Measurements from ENCODE around the gene ENTREP1. TPM values are rescaled to one million over a fixed set of nuclear protein-coding genes. Genes with fewer than 3 reads are reported as not detected.

Gene ENTREP1
- total RNA-seq, 2 donors from 2014 or later = 6.9 to 10.9 TPM

GRCh38 chr9:69283003-69283402 is 42.0 kb upstream of the ENTREP1 start:
- ATAC-seq (no peak), DNase-seq (no peak)
- Histone ChIP-seq H3K36me3 (replicated peaks in 1 of 2; ENCODE audit: insufficient read depth in 1 of 2, low read depth in 2 of 2) (no peaks in the 10 kb centered on the region), H3K4me1 (no peaks in the 10 kb centered on the region), H3K4me3 (no peak overlapping the region), H3K27ac (no peak overlapping the region), H3K9me3 (no peaks in the 10 kb centered on the region), H3K27me3 (no peaks in the 10 kb centered on the region)
- TF ChIP-seq POLR2A (IDR thresholded peaks at IDR 0.05) (no peak), CTCF (IDR thresholded peaks at IDR 0.05) (no peak)
- intact Hi-C loops (cut with DNase I) = no loop called here
- 66 to 73% methylated on average over 2 of the region's 2 CpGs for WGBS, 2 donors

GRCh38 chr9:69292078-69292477 is 32.9 kb upstream of the ENTREP1 start:
- no peaks in the 10 kb centered on the region for H3K9me3 ChIP-seq
- H3K27me3 ChIP-seq = no peaks in the 10 kb centered on the region
- no peaks in the 10 kb centered on the region for H3K36me3 ChIP-seq (replicated peaks in 1 of 2; ENCODE audit: insufficient read depth in 1 of 2, low read depth in 2 of 2)
- H3K4me1 ChIP-seq = no peaks in the 10 kb centered on the region
- DNase-seq (no peak), ATAC-seq (no peak)
- intact Hi-C loops (cut with DNase I) = no loop called here
- 71 to 80% methylated on average over 3 of the region's 3 CpGs for WGBS, 2 donors
- no peak overlapping the region for H3K27ac ChIP-seq
- no peak overlapping the region for H3K4me3 ChIP-seq
- TF ChIP-seq CTCF (IDR thresholded peaks at IDR 0.05) = no peak
- TF ChIP-seq POLR2A (IDR thresholded peaks at IDR 0.05) = no peak

- Histone ChIP-seq H3K9me3 (no peaks in the 10 kb centered on the region), H3K4me3 (no peak overlapping the region), H3K4me1 (no peaks in the 10 kb centered on the region), H3K27me3 (no peaks in the 10 kb centered on the region), H3K27ac (no peak overlapping the region), H3K36me3 (replicated peaks in 1 of 2; ENCODE audit: insufficient read depth in 1 of 2, low read depth in 2 of 2) (no peaks in the 10 kb centered on the region)
- WGBS, 2 donors = 35 to 36% methylated on average over 1 of the region's 1 CpG
- DNase-seq = no peak
- intact Hi-C loops (cut with DNase I) = no loop called here
- no peak for ATAC-seq
- TF ChIP-seq POLR2A (IDR thresholded peaks at IDR 0.05) (no peak), CTCF (IDR thresholded peaks at IDR 0.05) (no peak)
These were observed 31.9 kb upstream of the ENTREP1 start for GRCh38 chr9:69293156-69293555.

- Histone ChIP-seq H3K4me1 (no peaks in the 10 kb centered on the region), H3K36me3 (replicated peaks in 1 of 2; ENCODE audit: insufficient read depth in 1 of 2, low read depth in 2 of 2) (no peaks in the 10 kb centered on the region), H3K27ac (no peak overlapping the region), H3K27me3 (no peaks in the 10 kb centered on the region), H3K4me3 (no peak overlapping the region), H3K9me3 (no peaks in the 10 kb centered on the region)
- TF ChIP-seq POLR2A (IDR thresholded peaks at IDR 0.05) = no peak
- TF ChIP-seq CTCF (IDR thresholded peaks at IDR 0.05) = no peak
- no peak for ATAC-seq
- intact Hi-C loops (cut with DNase I) = no loop called here
- DNase-seq = no peak
- WGBS, 2 donors = 64 to 69% methylated on average over 9 of the region's 9 CpGs
These were observed 29.0 kb upstream of the ENTREP1 start for GRCh38 chr9:69295872-69296552.

Data from body of pancreas (tissue), 4 donors.